GM12892 (cell line): ENCODE measurements around the gene EIF2AK2.
A peak's percentile ranks its signal among the peaks of the same experiment; 100 is the strongest.

Experiments
- DNase-seq: peaks from one replicate; pipeline ENCODE4 v3.0.0; 2011; ENCODE audit not compliant: insufficient read length
- FAIRE-seq: peaks from 2 replicates; lab custom pipeline; 2011; peaks lifted over from hg19 to GRCh38; lab: Jason Lieb, UNC
- POLR2A ChIP-seq: IDR thresholded peaks from 2 replicates; pipeline ENCODE4 v1.6.1; 2011; ENCODE audit warnings: low read depth, low read length, control low read depth
- POLR2AphosphoS5 ChIP-seq: IDR thresholded peaks from 2 replicates; pipeline ENCODE4 v1.6.1; 2011; ENCODE audit warnings: low read depth, low read length, control low read depth
- TAF1 ChIP-seq: IDR thresholded peaks from 2 replicates; pipeline ENCODE4 v1.6.1; 2011; ENCODE audit warnings: low read depth, mild to moderate bottlenecking, control low read depth, low read length, borderline replicate concordance

Gene EIF2AK2

GRCh38 chr2:37084797-37085196 lies 72.0 kb downstream of the EIF2AK2 start:
- TF ChIP-seq TAF1 (no peak), POLR2AphosphoS5 (no peak), POLR2A (no peak)
- FAIRE-seq (peak; percentile 27), DNase-seq (no peak)

GRCh38 chr2:37083873-37084794 lies 72.6 kb downstream of the EIF2AK2 start, which contains the start of the genes GPATCH11 and HEATR5B:
Gene GPATCH11 (plus strand): TSS chr2:37084518. CDS start chr2:37088382, 3,864 bp downstream.
Gene HEATR5B (minus strand): TSS chr2:37084372. CDS start chr2:37083414, 958 bp downstream.
- peak; percentile 96 for FAIRE-seq
- DNase-seq = peak; percentile 86
- TF ChIP-seq POLR2A (peak; percentile 74), POLR2AphosphoS5 (peak; percentile 69), TAF1 (no peak; the same call in 1 of the 2 replicates)

GRCh38 chr2:37080689-37081088 lies 76.1 kb downstream of the EIF2AK2 start:
- TF ChIP-seq POLR2AphosphoS5 = no peak
- TF ChIP-seq TAF1 = no peak
- TF ChIP-seq POLR2A = no peak
- no peak for DNase-seq
- no peak for FAIRE-seq

GRCh38 chr2:37080266-37080665 lies 76.5 kb downstream of the EIF2AK2 start:
- FAIRE-seq = no peak
- no peak for DNase-seq
- TF ChIP-seq POLR2A = no peak
- no peak for TF ChIP-seq TAF1
- TF ChIP-seq POLR2AphosphoS5 = no peak

GRCh38 chr2:37070931-37071330 lies 85.8 kb downstream of the EIF2AK2 start:
- no peak for TF ChIP-seq POLR2A
- no peak for TF ChIP-seq POLR2AphosphoS5
- TF ChIP-seq TAF1 = no peak
- FAIRE-seq (no peak), DNase-seq (no peak)

GRCh38 chr2:37068686-37069085 lies 88.1 kb downstream of the EIF2AK2 start:
- TF ChIP-seq POLR2A = no peak
- TF ChIP-seq POLR2AphosphoS5 = no peak
- no peak for TF ChIP-seq TAF1
- no peak for FAIRE-seq
- DNase-seq = no peak

- TF ChIP-seq TAF1 (no peak), POLR2AphosphoS5 (no peak), POLR2A (no peak)
- FAIRE-seq (no peak), DNase-seq (no peak)
Observed at GRCh38 chr2:37061776-37062175, 95.0 kb downstream of the EIF2AK2 start.

- TF ChIP-seq POLR2A (no peak), TAF1 (no peak), POLR2AphosphoS5 (no peak)
- no peak for DNase-seq
- FAIRE-seq = peak; percentile 27
Observed at GRCh38 chr2:37061013-37061711, 95.6 kb downstream of the EIF2AK2 start.

GRCh38 chr2:37060446-37060845 lies 96.3 kb downstream of the EIF2AK2 start:
- FAIRE-seq = no peak
- TF ChIP-seq POLR2AphosphoS5 (no peak), POLR2A (no peak), TAF1 (no peak)
- DNase-seq = no peak

GRCh38 chr2:37059841-37060240 lies 96.9 kb downstream of the EIF2AK2 start:
- FAIRE-seq (peak; percentile 48), DNase-seq (no peak)
- TF ChIP-seq TAF1 (no peak), POLR2AphosphoS5 (no peak), POLR2A (no peak)

GRCh38 chr2:37052600-37053332 lies 104.0 kb downstream of the EIF2AK2 start:
- TF ChIP-seq POLR2A (no peak), POLR2AphosphoS5 (no peak), TAF1 (no peak)
- no peak for FAIRE-seq
- DNase-seq = no peak
